ENCODE results near the gene PTPRT. TPM values are rescaled to one million over a fixed set of nuclear protein-coding genes. Genes with fewer than 3 reads are reported as not detected.

Gene PTPRT
- total RNA-seq, 1 experiment from 2014 or later = not detected

GRCh38 chr20:42430598-42430997, 759.1 kb downstream of the PTPRT start:
- intact Hi-C loops (cut with micrococcal nuclease) = no loop called here
- no peak overlapping the region for H3K4me2 ChIP-seq (ENCODE audit: low read length)
- POLR2A ChIA-PET = no interaction called here
- CTCF ChIA-PET = no interaction called here
- TF ChIP-seq FOSL1 (IDR thresholded peaks at IDR 0.05; ENCODE audit: low read depth) (no peak), SRF (IDR thresholded peaks at IDR 0.05; ENCODE audit: low read depth) (no peak), JUND (IDR thresholded peaks at IDR 0.05) (no peak), POLR2A (IDR thresholded peaks at IDR 0.05; ENCODE audit: borderline replicate concordance, extremely low read depth, insufficient read depth, insufficient read length) (no peak), POLR2AphosphoS5 (IDR thresholded peaks at IDR 0.05; ENCODE audit: low read depth, low read length) (no peak), SP1 (IDR thresholded peaks at IDR 0.05; ENCODE audit: low read depth) (no peak), YY1 (IDR thresholded peaks at IDR 0.05; ENCODE audit: extremely low read depth, insufficient replicate concordance, low read depth, low read length) (no peak), REST (IDR thresholded peaks at IDR 0.05; ENCODE audit: low read depth) (no peak), ZFX (IDR thresholded peaks at IDR 0.05) (no peak), EZH2phosphoT487 (IDR thresholded peaks at IDR 0.05; ENCODE audit: borderline replicate concordance) (no peak), CEBPB (IDR thresholded peaks at IDR 0.05; ENCODE audit: low read depth) (no peak), MAX (IDR thresholded peaks at IDR 0.05) (no peak), TCF7L2 (IDR thresholded peaks at IDR 0.05; ENCODE audit: borderline replicate concordance, extremely low read depth, insufficient read depth, insufficient read length) (no peak), SIN3A (IDR thresholded peaks at IDR 0.05; ENCODE audit: low read depth) (no peak), ATF3 (IDR thresholded peaks at IDR 0.05) (no peak), ZBTB33 (IDR thresholded peaks at IDR 0.05; ENCODE audit: extremely low read depth, insufficient replicate concordance, low read length) (no peak), RAD21 (IDR thresholded peaks at IDR 0.05; ENCODE audit: low read depth) (no peak), CTCF (IDR thresholded peaks at IDR 0.05 in 2 of 3, conservative IDR thresholded peaks at IDR 0.05 in 1 of 3; ENCODE audit: borderline replicate concordance in 1 of 3, insufficient read depth in 1 of 3, low read depth in 2 of 3, low read length in 2 of 3) (no peak), ZNF274 (IDR thresholded peaks at IDR 0.05; ENCODE audit: low read depth, low read length) (no peak)
- H3K9me3 ChIP-seq (ENCODE audit: control insufficient read depth in 1 of 2, insufficient read depth in 1 of 2, low read depth in 1 of 2, low read length in 2 of 2) = peaks cover 9 to 22% of the 10 kb centered on the region in 2 experiments; a peak in 2 of 4 replicates
- no peaks in the 10 kb centered on the region for H3K79me2 ChIP-seq (ENCODE audit: insufficient read depth, low read length)
- H4K20me1 ChIP-seq (ENCODE audit: insufficient read depth) = no peaks in the 10 kb centered on the region
- H3K4me3 ChIP-seq (replicated peaks in 1 of 2; ENCODE audit: low read depth in 1 of 2, low read length in 2 of 2) = no peak overlapping the region
- H3K27ac ChIP-seq (ENCODE audit: low read depth, low read length) = no peak overlapping the region
- no peak overlapping the region for H2AFZ ChIP-seq (ENCODE audit: low read depth, low read length, poor library complexity, severe bottlenecking)
- no peaks in the 10 kb centered on the region for H3K27me3 ChIP-seq (ENCODE audit: insufficient read depth, low read length)
- RAD21 ChIA-PET (ENCODE audit: low non-redundant PET in 1 of 2, low total read pairs in 2 of 2, uncharacterized antibody in 2 of 2, unreplicated experiment in 2 of 2) = no interaction called here
- no peak for DNase-seq (ENCODE audit: low read depth, low spot score)
- H3K36me3 ChIP-seq (ENCODE audit: control insufficient read depth in 1 of 2, insufficient read depth in 2 of 2, low read length in 2 of 2) = no peaks in the 10 kb centered on the region
- ATAC-seq = no peak
- H3K4me1 ChIP-seq (ENCODE audit: control insufficient read depth in 1 of 2, insufficient read depth in 2 of 2, low read length in 2 of 2) = no peaks in the 10 kb centered on the region
- H3K9me2 ChIP-seq (ENCODE audit: insufficient read depth) = no peaks in the 10 kb centered on the region
- no peak overlapping the region for H3K9ac ChIP-seq (ENCODE audit: low read length)
- no TSS peak for BruUV-seq (replicated peaks)

Data from HCT116 (cell line).